HepG2 (cell line): ENCODE data around the gene DPYSL3. TPM values are rescaled to one million over a fixed set of nuclear protein-coding genes. Genes with fewer than 3 reads are reported as not detected.

ENCODE experiments used
- ATAC-seq: fragments of 200-7000 bp; cut with Tn5 transposase; 3 replicates; pipeline ENCODE4 v1.9.1; 2020; ENCODE audit warnings: mild to moderate bottlenecking, moderate library complexity
- BruUV-seq: library from RNA; stranded (reverse); fragments of 400-500 nt; replicated peaks from 2 replicates; lab custom pipeline; 2021; lab: Mats Ljungman, UMichigan
- CTCF ChIA-PET: fragments of 300-600 bp; formaldehyde crosslinking; extraction: SDS; loops from one replicate; lab custom pipeline; 2021; ENCODE audit warnings: low total read pairs, inconsistent platforms, low intra/inter-chr PET ratio; lab: Yijun Ruan, JAX
- POLR2A ChIA-PET: fragments of 350-600 bp; sonication (Branson Sonifier 250); formaldehyde crosslinking; loops from one replicate; lab custom pipeline; 2020; ENCODE audit warnings: antibody characterized with exemption, inconsistent platforms; lab: Yijun Ruan, JAX
- DNase-seq: peaks from one replicate; pipeline ENCODE4 v3.0.0-alpha.2; 2015; ENCODE audit warnings: low spot score
- FAIRE-seq: peaks from 3 replicates; lab custom pipeline; 2011; peaks lifted over from hg19 to GRCh38; lab: Jason Lieb, UNC
- H2AFZ ChIP-seq: one replicate; pipeline ENCODE4 v1.6.1; 2011; ENCODE audit warnings: low read length, inconsistent platforms
- H3K27ac ChIP-seq: fragments of 300-600 bp; 3 replicates; pipeline ENCODE4 v1.8.0; 2011; ENCODE audit warnings: mixed run types, mild to moderate bottlenecking, mixed read lengths, low read length, inconsistent platforms; ENCODE audit not compliant: insufficient read depth; ENCODE audit errors: extremely low read length
- H3K27me3 ChIP-seq, 2 experiments: fragments of 200-600 bp in 1 of 2; 2 replicates in 1 of 2; 3 replicates in 1 of 2; pipeline versions ENCODE4 v1.6.0 to v1.8.0; 2011; ENCODE audit warnings: low read length in 2 of 2, mild to moderate bottlenecking in 2 of 2, moderate library complexity in 2 of 2, inconsistent platforms in 1 of 2; ENCODE audit not compliant: insufficient read depth in 2 of 2, control insufficient read depth in 1 of 2
- H3K36me3 ChIP-seq, 2 experiments: fragments of 200-600 bp in 1 of 2; replicated peaks in 1 of 2; 2 replicates in 1 of 2; 3 replicates in 1 of 2; pipeline versions ENCODE4 v1.5.1 to v1.8.0; 2011; ENCODE audit warnings: low read length in 2 of 2, inconsistent platforms in 1 of 2; ENCODE audit not compliant: insufficient read depth in 2 of 2, control insufficient read depth in 1 of 2
- H3K4me1 ChIP-seq: 2 replicates; pipeline ENCODE4 v1.5.1; 2012; ENCODE audit warnings: low read length, inconsistent platforms; ENCODE audit not compliant: insufficient read depth
- H3K4me2 ChIP-seq: 2 replicates; pipeline ENCODE4 v1.6.0; 2011; ENCODE audit warnings: low read depth, low read length, inconsistent platforms
- H3K4me3 ChIP-seq, 3 experiments: fragments of 200-600 bp in 1 of 3; sonication (generic), shearing (Covaris generic) in 1 of 3; replicated peaks in 1 of 3; 2 replicates each; pipeline ENCODE4 v1.5.1; 2011 to 2016; ENCODE audit warnings: low read length in 3 of 3, inconsistent platforms in 2 of 3, low read depth in 2 of 3, mild to moderate bottlenecking in 2 of 3, control low read depth in 1 of 3, mixed read lengths in 1 of 3; ENCODE audit not compliant: insufficient read depth in 1 of 3
- H3K79me2 ChIP-seq: one replicate; pipeline ENCODE4 v1.6.1; 2011; ENCODE audit warnings: low read length, inconsistent platforms; ENCODE audit not compliant: insufficient read depth
- H3K9ac ChIP-seq: 2 replicates; pipeline ENCODE4 v1.6.0; 2011; ENCODE audit warnings: mild to moderate bottlenecking, low read depth, low read length, inconsistent platforms; ENCODE audit not compliant: insufficient read depth
- H3K9me3 ChIP-seq: 2 replicates; pipeline ENCODE4 v1.5.1; 2012; ENCODE audit warnings: mild to moderate bottlenecking, low read length
- H4K20me1 ChIP-seq: 2 replicates; pipeline ENCODE4 v1.6.0; 2011; ENCODE audit warnings: inconsistent platforms, mild to moderate bottlenecking, low read length, moderate library complexity; ENCODE audit not compliant: insufficient read depth
- ADNP ChIP-seq: sonication (generic); formaldehyde crosslinking; IDR thresholded peaks from 2 replicates; pipeline ENCODE4 v1.4.0; 2020; ENCODE audit warnings: missing genetic modification reagents
- BRD4 ChIP-seq: sonication (generic); formaldehyde crosslinking; IDR thresholded peaks from 2 replicates; pipeline ENCODE4 v1.4.0; 2020; ENCODE audit warnings: missing genetic modification reagents
- CAMTA2 ChIP-seq: sonication (generic); formaldehyde crosslinking; IDR thresholded peaks from 2 replicates; pipeline ENCODE4 v1.4.0; 2020; ENCODE audit warnings: mild to moderate bottlenecking, missing genetic modification reagents, borderline replicate concordance
- GPBP1L1 ChIP-seq: sonication (generic); formaldehyde crosslinking; IDR thresholded peaks from 2 replicates; pipeline ENCODE4 v1.5.0; 2020; ENCODE audit warnings: mild to moderate bottlenecking, missing genetic modification reagents
- JARID2 ChIP-seq: sonication (generic); formaldehyde crosslinking; IDR thresholded peaks from 2 replicates; pipeline ENCODE4 v1.8.1; 2023; ENCODE audit warnings: missing genetic modification reagents, inconsistent platforms; ENCODE audit not compliant: insufficient replicate concordance
- MAF1 ChIP-seq: sonication (generic); formaldehyde crosslinking; IDR thresholded peaks from 2 replicates; pipeline ENCODE4 v1.5.0; 2020; ENCODE audit warnings: missing genetic modification reagents, borderline replicate concordance
- MIER3 ChIP-seq: IDR thresholded peaks from 2 replicates; pipeline ENCODE4 v1.6.1; 2016; ENCODE audit warnings: missing compliant biosample characterization, borderline replicate concordance
- MLLT10 ChIP-seq: sonication (generic); formaldehyde crosslinking; IDR thresholded peaks from 2 replicates; pipeline ENCODE4 v1.4.0; 2020; ENCODE audit warnings: missing genetic modification reagents
- SNRNP70 ChIP-seq: fragments of 200-400 bp; formaldehyde crosslinking; IDR thresholded peaks from 2 replicates; pipeline ENCODE4 v1.6.1; 2017; ENCODE audit warnings: mild to moderate bottlenecking, low read depth, low read length, moderate library complexity
- SRSF4 ChIP-seq: fragments of 200-400 bp; formaldehyde crosslinking; IDR thresholded peaks from one replicate; pipeline ENCODE4 v1.6.1; 2018; ENCODE audit warnings: mild to moderate bottlenecking, low read depth, low read length, moderate library complexity; ENCODE audit not compliant: poor library complexity, severe bottlenecking
- TOE1 ChIP-seq: sonication (generic); formaldehyde crosslinking; IDR thresholded peaks from 2 replicates; pipeline ENCODE4 v1.4.0; 2020; ENCODE audit warnings: mild to moderate bottlenecking, missing genetic modification reagents
- WIZ ChIP-seq: sonication (generic); formaldehyde crosslinking; IDR thresholded peaks from 2 replicates; pipeline ENCODE4 v1.5.1; 2020; ENCODE audit warnings: mild to moderate bottlenecking, missing genetic modification reagents
- ZBTB38 ChIP-seq: sonication (generic); formaldehyde crosslinking; IDR thresholded peaks from 2 replicates; pipeline ENCODE4 v1.5.1; 2020; ENCODE audit warnings: mild to moderate bottlenecking, missing genetic modification reagents
- ZNF20 ChIP-seq: sonication (generic); formaldehyde crosslinking; IDR thresholded peaks from 2 replicates; pipeline ENCODE4 v1.4.0; 2020; ENCODE audit warnings: mild to moderate bottlenecking, moderate library complexity, missing genetic modification reagents
- ZNF333 ChIP-seq: sonication (generic); formaldehyde crosslinking; IDR thresholded peaks from 2 replicates; pipeline ENCODE4 v1.4.0; 2020; ENCODE audit warnings: mild to moderate bottlenecking, missing genetic modification reagents, borderline replicate concordance
- ZNF674 ChIP-seq: sonication (generic); formaldehyde crosslinking; IDR thresholded peaks from 2 replicates; pipeline ENCODE4 v1.5.0; 2020; ENCODE audit warnings: low read depth, mild to moderate bottlenecking, missing genetic modification reagents
- ZNF776 ChIP-seq: sonication (generic); formaldehyde crosslinking; IDR thresholded peaks from 2 replicates; pipeline ENCODE4 v1.4.0; 2020; ENCODE audit warnings: mild to moderate bottlenecking, missing genetic modification reagents
- ZNF784 ChIP-seq: sonication (generic); formaldehyde crosslinking; IDR thresholded peaks from 2 replicates; pipeline ENCODE4 v1.5.1; 2020; ENCODE audit warnings: missing genetic modification reagents, mild to moderate bottlenecking, borderline replicate concordance
- WGBS: methylation state at CpG from one replicate; pipeline ENCODE4 v1.1.6; 2017; ENCODE audit warnings: low lambda C conversion rate; 5-methylcytosine and 5-hydroxymethylcytosine counted together
- in situ Hi-C: cut with HindIII; loops from 2 replicates; pipeline ENCODE4 v1.10.0; 2017; ENCODE audit warnings: low pct_unique_long_range_greater_than_20kb; ENCODE audit not compliant: extremely low pct_ligation_motif_present
- intact Hi-C: fragments of 100-400 bp; cut with micrococcal nuclease; formaldehyde crosslinking; loops from one replicate; pipeline ENCODE4 v1.10.0; 2022; ENCODE audit not compliant: unreplicated experiment
- polyA plus RNA-seq, 8 experiments: library from polyadenylated mRNA; depleted of rRNA in 3 of 8; stranded (reverse) in 7 of 8; unstranded in 1 of 8; fragments of >200 nt; fragmentation: Illumina TruSeq in 4 of 8; extraction: Trizol in 4 of 8; gene quantifications; 2 replicates each; pipeline versions ENCODE4 v1.2.1 to v1.2.3, GENCODE V29; 2011 to 2016; ENCODE audit warnings: low read depth in 4 of 8, missing spikeins in 1 of 8, mixed read lengths in 1 of 8; ENCODE audit not compliant: insufficient read depth in 1 of 8
- total RNA-seq, 5 experiments: library from RNA; depleted of rRNA; stranded (reverse); fragments of >200 nt; fragmentation: Illumina TruSeq; extraction: Trizol; gene quantifications; 2 replicates each; pipeline ENCODE4 v1.2.3, GENCODE V29; 2016; ENCODE audit warnings: low read depth in 1 of 5

Gene DPYSL3
- total and polyA plus RNA-seq, 2 of the 13 experiments (the other 11 are each of a cell fraction or from before 2014, with no cell fraction given) = 0.08 to 0.15 TPM

GRCh38 chr5:147346006-147346561 is 163.8 kb downstream of the DPYSL3 start:
- Histone ChIP-seq H3K36me3 (no peaks in the 10 kb centered on the region), H4K20me1 (no peaks in the 10 kb centered on the region), H3K4me2 (no peak overlapping the region), H3K79me2 (no peaks in the 10 kb centered on the region), H2AFZ (no peak overlapping the region), H3K27ac (no peak overlapping the region), H3K9me3 (no peaks in the 10 kb centered on the region), H3K9ac (no peak overlapping the region), H3K4me3 (no peak overlapping the region), H3K27me3 (no peaks in the 10 kb centered on the region), H3K4me1 (no peaks in the 10 kb centered on the region)
- intact Hi-C loops = no loop called here
- no peak for FAIRE-seq
- BruUV-seq = no TSS peak
- no peak for DNase-seq
- 3% methylated on average over 5 of the region's 5 CpGs for WGBS
- in situ Hi-C loops = no loop called here
- ChIA-PET CTCF (no interaction called here), POLR2A (no interaction called here)
- ATAC-seq = peak; percentile 66
- TF ChIP-seq ZNF20 (CRISPR knock-in tag) = no peak
- no peak for TF ChIP-seq WIZ (CRISPR knock-in tag)
- no peak for TF ChIP-seq BRD4 (CRISPR knock-in tag)
- TF ChIP-seq ZNF674 = no peak
- TF ChIP-seq SNRNP70 = no peak
- TF ChIP-seq ZBTB38 (CRISPR knock-in tag) = no peak
- TF ChIP-seq ZNF776 = no peak
- TF ChIP-seq ZNF784 (CRISPR knock-in tag) = no peak
- TF ChIP-seq CAMTA2 (CRISPR knock-in tag) = no peak
- TF ChIP-seq JARID2 (CRISPR knock-in tag) = no peak
- TF ChIP-seq MLLT10 (CRISPR knock-in tag) = no peak
- TF ChIP-seq SRSF4 = no peak
- TF ChIP-seq ADNP (CRISPR knock-in tag) = no peak
- TF ChIP-seq TOE1 (CRISPR knock-in tag) = no peak
- TF ChIP-seq MAF1 (CRISPR knock-in tag) = no peak
- TF ChIP-seq GPBP1L1 (CRISPR knock-in tag) = no peak
- no peak for TF ChIP-seq ZNF333 (CRISPR knock-in tag)
- TF ChIP-seq MIER3 (CRISPR knock-in tag) = no peak
